Neural crest cell (in vitro differentiated cells): ENCODE data around the gene OR10A6. TPM values are rescaled to one million over a fixed set of nuclear protein-coding genes. Genes with fewer than 3 reads are reported as not detected.

Experiments
- DNase-seq: peaks from one replicate; pipeline ENCODE4 v3.0.0; 2021; ENCODE audit warnings: low read depth, mixed read lengths, low spot score
- H3K27ac Mint-ChIP-seq: one replicate; pipeline ENCODE4 v1.8.0; 2021; ENCODE audit warnings: mild to moderate bottlenecking, mixed read lengths; ENCODE audit not compliant: unreplicated experiment
- H3K27me3 Mint-ChIP-seq: 2 replicates; pipeline ENCODE4 v1.8.0; 2021; ENCODE audit warnings: low read depth, mild to moderate bottlenecking, mixed read lengths
- H3K36me3 Mint-ChIP-seq: 2 replicates; pipeline ENCODE4 v1.8.0; 2021; ENCODE audit warnings: low read depth, mild to moderate bottlenecking, mixed read lengths
- H3K4me1 Mint-ChIP-seq: 2 replicates; pipeline ENCODE4 v1.8.0; 2021; ENCODE audit warnings: mixed read lengths
- H3K4me3 Mint-ChIP-seq: one replicate; pipeline ENCODE4 v1.8.0; 2021; ENCODE audit warnings: mild to moderate bottlenecking, mixed read lengths
- H3K9me3 Mint-ChIP-seq: 2 replicates; pipeline ENCODE4 v1.8.0; 2021; ENCODE audit warnings: mixed read lengths
- total RNA-seq: library from RNA; stranded (reverse); gene quantifications from 2 replicates; pipeline ENCODE4 v1.2.1, GENCODE V29; 2021
- TF ChIP-seq, protein P1 (sequence below): fragments of 200-600 bp; sonication (generic); conservative IDR thresholded peaks from 2 replicates; pipeline ENCODE4 v1.5.0; 2021; ENCODE audit warnings: antibody characterized with exemption, mild to moderate bottlenecking

OR10A6 gene
- total RNA-seq, 1 donor from 2014 or later, result not detected

DNA sequence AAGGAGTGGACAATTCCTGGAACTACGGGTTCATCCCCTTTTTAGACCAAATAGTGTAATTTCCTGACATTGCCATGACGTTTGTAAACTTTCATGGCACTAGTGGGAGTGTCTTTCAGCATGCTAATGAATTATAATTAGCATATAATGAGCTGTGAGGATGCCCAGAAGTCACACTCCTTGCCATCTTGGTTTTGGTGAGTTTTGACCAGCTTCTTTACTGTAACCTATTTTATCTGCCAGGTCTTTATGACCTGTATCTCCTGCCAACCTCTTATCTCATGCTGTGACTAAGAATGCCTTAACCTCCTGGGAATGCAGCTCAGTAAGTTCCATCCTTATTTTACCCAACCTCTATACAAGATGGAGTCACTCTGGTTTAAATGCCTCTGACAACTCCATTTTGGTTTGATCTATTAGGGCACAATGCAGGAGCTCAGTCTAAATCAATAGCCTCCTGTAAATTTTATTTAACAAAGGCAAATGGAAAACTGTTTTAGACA is 20.7 kb downstream of the OR10A6 start:
- H3K27ac Mint-ChIP-seq, result no peak overlapping the region

GRCh38 chr11:7909585-7910285 is 21.3 kb downstream of the OR10A6 start:
- Mint-ChIP-seq H3K36me3 (no peaks in the 10 kb centered on the region), H3K9me3 (no peaks in the 10 kb centered on the region), H3K27me3 (no peaks in the 10 kb centered on the region), H3K4me3 (no peak overlapping the region), H3K27ac (no peak overlapping the region), H3K4me1 (peaks cover 11% of the 10 kb centered on the region)
- TF ChIP-seq, protein P1, sequence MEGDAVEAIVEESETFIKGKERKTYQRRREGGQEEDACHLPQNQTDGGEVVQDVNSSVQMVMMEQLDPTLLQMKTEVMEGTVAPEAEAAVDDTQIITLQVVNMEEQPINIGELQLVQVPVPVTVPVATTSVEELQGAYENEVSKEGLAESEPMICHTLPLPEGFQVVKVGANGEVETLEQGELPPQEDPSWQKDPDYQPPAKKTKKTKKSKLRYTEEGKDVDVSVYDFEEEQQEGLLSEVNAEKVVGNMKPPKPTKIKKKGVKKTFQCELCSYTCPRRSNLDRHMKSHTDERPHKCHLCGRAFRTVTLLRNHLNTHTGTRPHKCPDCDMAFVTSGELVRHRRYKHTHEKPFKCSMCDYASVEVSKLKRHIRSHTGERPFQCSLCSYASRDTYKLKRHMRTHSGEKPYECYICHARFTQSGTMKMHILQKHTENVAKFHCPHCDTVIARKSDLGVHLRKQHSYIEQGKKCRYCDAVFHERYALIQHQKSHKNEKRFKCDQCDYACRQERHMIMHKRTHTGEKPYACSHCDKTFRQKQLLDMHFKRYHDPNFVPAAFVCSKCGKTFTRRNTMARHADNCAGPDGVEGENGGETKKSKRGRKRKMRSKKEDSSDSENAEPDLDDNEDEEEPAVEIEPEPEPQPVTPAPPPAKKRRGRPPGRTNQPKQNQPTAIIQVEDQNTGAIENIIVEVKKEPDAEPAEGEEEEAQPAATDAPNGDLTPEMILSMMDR, result no peak
- no peak for DNase-seq

More for the DNA sequence above, 20.7 kb downstream of the OR10A6 start:
- Mint-ChIP-seq H3K4me1 (peaks cover 9% of the 10 kb centered on the region), H3K9me3 (no peaks in the 10 kb centered on the region), H3K36me3 (no peaks in the 10 kb centered on the region), H3K27me3 (no peaks in the 10 kb centered on the region), H3K4me3 (no peak overlapping the region)
- no peak for DNase-seq
- TF ChIP-seq, protein P1, result no peak

- Mint-ChIP-seq H3K36me3 (no peaks in the 10 kb centered on the region), H3K4me1 (peaks cover 16% of the 10 kb centered on the region), H3K4me3 (no peak overlapping the region), H3K9me3 (no peaks in the 10 kb centered on the region), H3K27me3 (peaks cover 5% of the 10 kb centered on the region), H3K27ac (no peak overlapping the region)
- DNase-seq, result no peak
- TF ChIP-seq, protein P1, result no peak
Observed at GRCh38 chr11:7907121-7907520, 23.9 kb downstream of the OR10A6 start.

- Mint-ChIP-seq H3K27me3 (peaks cover 5% of the 10 kb centered on the region), H3K9me3 (no peaks in the 10 kb centered on the region), H3K4me1 (peaks cover 16% of the 10 kb centered on the region), H3K36me3 (no peaks in the 10 kb centered on the region), H3K27ac (no peak overlapping the region), H3K4me3 (no peak overlapping the region)
- TF ChIP-seq, protein P1, result no peak
- DNase-seq, result no peak
Observed at GRCh38 chr11:7906481-7906880, 24.6 kb downstream of the OR10A6 start.

GRCh38 chr11:7905961-7906429 is 25.1 kb downstream of the OR10A6 start:
- Mint-ChIP-seq H3K4me3 (no peak overlapping the region), H3K27me3 (peaks cover 5% of the 10 kb centered on the region), H3K36me3 (no peaks in the 10 kb centered on the region), H3K4me1 (peaks cover 16% of the 10 kb centered on the region), H3K9me3 (no peaks in the 10 kb centered on the region), H3K27ac (peak overlapping the region; percentile 60)
- TF ChIP-seq, protein P1, result no peak
- no peak for DNase-seq
